Measurements from ENCODE around the gene ZFYVE28.

ZFYVE28 gene

DNA sequence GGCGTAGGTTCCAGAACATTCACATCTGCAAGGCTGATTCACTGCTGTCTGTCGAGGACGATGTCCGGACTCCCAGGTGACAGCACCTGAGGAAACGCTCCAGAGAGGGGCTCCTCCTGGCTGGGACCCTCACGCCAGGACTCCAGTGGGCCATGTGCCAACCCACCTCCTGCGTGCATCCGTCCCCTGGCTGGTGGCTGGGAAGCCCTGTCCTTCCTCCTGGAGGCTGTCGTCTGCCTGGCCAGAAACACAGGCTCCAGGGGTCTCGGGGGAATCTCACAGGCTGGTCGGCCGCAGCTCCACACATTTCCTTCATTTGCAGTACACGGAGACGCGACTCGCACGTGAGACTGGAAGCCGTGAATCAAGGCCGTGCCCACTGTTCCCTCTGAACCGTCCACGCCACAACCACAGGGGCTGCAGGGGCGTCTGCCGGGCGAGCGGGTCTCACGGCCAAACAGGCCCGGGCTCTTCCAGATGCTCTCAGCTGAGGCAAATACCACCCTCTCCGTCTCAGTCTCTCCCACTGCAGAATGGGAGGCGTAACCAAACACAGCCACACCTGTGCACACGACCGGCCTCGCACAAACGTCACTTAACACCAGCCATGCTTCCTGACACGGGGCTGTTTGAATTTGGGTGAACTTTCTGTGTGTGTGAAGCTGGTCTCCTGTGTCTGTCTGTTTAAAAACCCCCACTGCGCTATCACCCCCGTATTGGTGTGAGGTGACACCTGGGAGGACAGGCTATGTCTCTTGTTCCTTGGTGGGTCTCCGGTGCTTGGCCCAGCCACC, 117.8 kb downstream of the ZFYVE28 start:
- no peak for DNase-seq

DNA sequence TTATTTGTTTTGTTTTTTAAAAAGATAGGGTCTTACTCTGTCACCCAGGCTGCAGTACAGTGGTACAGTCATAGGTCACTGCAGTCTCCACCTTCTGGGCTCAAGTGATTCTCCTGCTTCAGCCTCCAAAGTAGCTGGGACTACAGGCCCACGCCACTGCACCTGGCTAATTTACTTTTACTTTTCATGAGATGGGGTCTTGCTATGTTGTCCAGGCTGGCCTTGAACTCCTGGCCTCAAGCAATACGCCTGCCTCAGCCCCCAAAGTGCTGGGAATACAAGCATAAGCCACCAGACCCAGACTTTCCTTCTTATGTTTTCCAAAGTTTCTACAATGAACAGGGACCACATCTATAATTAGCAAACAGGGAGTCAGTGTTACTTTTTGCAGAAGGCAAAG, 118.7 kb downstream of the ZFYVE28 start:
- no peak for DNase-seq

DNA sequence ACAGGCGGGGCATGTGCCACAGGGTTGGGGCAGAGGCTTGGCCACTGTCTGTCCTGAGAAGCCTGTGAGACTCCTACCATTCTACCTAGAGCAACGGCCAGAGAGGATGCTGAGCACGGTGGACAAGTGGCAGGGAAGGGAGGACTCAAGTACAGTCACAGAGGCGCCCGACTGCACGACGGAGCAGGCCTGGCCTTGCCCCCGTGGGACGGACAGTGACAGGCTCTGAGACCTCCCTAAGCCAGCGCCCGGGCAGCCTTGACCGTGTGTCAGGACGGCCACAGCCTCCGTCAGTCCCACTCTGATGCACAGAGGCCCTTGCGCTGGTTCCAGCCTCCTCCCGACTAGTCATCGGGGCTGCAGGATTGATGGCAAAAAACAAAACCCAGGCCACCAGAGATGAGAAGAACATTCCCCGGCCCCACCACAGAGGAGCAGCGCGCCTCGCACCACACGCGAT, 119.9 kb downstream of the ZFYVE28 start:
- no peak for DNase-seq

DNA sequence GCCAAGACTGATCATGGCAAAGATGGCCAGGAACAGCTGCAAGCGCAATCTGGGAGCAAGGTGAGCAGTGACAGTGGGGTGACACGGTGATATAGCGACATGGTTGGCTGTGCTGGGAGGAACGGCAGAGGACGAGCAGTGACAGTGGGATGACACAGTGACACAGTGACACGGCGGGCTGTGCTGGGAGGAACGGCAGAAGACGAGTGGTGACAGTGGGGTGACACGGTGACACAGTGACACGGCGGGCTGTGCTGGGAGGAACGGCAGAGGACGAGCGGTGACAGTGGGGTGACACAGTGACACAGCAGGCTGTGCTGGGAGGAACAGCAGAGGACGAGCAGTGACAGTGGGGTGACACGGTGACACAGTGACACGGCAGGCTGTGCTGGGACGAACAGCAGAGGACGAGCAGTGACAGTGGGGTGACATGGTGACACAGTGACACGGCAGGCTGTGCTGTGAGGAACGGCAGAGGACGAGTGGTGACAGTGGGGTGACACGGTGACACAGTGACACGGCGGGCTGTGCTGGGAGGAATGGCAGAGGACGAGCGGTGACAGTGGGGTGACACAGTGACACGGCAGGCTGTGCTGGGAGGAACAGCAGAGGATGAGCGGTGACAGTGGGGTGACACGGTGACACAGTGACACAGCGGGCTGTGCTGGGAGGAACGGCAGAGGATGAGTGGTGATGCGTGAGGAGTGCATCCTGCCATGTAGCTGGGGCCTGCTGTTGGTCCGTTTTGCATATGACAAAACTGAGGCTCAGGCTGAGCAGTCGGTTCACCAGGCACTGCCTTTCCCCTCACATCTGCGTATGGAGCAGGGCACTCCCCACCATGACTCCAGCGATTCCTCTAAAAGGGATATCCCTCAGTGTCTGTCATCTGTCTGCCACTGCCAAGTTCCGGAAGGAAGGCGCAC, 120.6 kb downstream of the ZFYVE28 start:
- DNase-seq = no peak

DNA sequence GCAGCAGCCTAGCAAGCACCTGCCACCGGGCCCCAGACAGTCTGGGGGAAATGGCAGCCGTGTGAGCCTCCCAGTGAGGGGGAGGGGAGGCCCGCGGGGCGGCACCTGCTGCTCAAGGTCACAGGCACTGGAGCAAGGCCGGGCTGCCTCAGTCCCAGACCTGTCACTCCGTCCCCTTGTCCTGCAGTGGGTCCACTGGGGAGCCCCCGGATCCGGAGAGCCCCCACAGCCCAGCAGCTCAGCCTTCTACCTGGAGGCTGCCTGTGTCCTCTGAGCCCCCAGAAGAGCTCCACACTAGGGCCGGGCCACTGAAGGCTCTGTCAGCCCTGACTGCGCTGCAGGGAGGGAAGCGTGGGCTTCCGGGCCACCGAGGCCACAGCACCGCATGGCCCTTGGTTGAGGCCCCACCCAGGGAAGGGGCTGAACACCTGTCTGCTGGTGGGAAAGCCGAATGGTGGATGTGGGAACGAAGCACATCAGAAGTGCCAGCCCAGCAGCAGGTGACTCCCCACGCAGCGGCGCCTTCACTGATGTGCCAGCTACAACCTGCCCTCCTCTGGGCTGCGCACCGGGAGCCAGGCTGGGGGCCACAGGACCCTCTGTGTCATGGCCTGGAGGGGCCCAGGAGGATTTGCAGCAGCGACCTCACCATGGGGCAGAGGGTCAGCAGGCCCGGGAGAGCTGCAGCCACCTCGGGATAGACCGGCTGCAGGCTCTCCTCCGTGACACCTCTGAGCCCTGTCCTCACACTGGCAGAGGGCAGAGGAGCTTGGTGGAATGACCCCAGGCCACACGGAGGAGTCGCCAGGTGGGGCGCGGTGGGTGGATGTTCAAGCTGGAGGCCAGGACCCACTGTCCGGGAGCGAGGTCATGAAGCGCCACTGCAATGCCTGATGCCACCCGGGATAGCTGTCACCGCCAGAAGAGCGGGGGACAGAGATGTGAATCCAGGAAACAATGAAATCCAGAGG, 121.5 kb downstream of the ZFYVE28 start:
- DNase-seq = peak; percentile 20

DNA sequence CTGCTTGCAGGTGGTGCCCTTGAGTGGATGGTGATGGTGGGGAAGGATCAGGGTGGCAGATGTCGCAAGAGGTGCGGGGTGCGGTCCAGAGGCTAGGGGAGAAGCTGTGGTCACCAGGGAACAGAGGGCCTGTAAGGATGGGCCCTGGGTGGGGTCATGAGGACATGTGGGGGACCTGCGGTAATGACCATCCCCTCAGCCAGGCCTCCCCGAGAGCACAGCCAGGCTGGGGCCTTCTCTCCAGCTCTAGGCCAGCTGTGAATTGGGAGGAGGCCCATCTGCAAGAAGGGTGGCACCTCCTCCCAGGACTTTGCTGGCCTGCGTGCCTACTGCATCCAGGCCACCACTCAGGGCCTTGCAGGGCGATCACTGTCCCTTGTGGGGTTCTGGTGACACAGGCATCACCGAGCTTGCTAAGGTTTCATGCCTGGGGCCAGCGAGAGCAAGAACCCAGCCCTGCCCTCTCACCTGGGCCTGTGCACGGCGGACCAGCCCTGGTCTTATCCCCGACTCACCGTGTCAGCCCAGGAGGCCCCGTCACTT, 122.5 kb downstream of the ZFYVE28 start:
- no peak for DNase-seq

DNA sequence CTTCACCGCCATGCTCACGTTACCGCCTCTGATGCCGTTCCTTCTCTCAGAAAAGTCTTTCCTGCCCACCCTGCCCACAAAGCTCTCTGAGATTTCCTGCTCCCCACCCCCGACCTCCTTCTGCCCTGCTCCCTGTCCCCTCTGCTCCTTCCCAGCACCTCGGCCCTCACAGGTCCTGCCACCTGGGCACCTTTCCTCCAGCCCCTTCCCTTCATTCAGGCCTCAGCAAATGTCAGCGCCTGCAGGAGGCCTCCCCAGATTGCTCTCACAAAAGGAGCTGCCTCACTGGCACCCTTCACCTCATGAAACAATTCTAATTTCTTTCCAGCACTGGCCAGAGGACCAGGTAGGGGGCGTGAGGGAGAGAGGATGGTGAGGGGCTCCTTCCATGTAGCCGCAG, 122.9 kb downstream of the ZFYVE28 start:
- DNase-seq = no peak

DNA sequence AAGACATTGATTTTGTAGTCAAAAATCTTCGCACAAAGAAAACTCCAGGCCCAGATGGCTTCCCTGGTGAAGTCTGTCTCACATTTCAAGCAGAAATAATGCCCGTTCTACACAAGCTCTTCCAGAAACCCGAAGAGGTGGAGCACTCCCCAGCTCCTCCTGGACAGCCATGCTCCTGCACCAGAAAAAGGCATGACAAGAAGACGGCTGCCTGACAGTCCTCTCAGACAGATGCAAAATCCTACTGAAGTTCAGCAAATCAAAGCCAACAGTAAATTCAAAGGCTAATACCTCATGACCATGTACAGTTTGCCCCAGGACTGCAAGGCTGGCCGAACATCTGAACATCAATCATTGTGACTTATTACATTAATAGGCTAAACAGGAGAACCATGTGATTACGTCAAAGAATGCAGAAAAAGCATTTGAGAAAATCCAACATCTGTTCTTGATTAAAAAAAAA, 125.8 kb downstream of the ZFYVE28 start:
- no peak for DNase-seq

DNA sequence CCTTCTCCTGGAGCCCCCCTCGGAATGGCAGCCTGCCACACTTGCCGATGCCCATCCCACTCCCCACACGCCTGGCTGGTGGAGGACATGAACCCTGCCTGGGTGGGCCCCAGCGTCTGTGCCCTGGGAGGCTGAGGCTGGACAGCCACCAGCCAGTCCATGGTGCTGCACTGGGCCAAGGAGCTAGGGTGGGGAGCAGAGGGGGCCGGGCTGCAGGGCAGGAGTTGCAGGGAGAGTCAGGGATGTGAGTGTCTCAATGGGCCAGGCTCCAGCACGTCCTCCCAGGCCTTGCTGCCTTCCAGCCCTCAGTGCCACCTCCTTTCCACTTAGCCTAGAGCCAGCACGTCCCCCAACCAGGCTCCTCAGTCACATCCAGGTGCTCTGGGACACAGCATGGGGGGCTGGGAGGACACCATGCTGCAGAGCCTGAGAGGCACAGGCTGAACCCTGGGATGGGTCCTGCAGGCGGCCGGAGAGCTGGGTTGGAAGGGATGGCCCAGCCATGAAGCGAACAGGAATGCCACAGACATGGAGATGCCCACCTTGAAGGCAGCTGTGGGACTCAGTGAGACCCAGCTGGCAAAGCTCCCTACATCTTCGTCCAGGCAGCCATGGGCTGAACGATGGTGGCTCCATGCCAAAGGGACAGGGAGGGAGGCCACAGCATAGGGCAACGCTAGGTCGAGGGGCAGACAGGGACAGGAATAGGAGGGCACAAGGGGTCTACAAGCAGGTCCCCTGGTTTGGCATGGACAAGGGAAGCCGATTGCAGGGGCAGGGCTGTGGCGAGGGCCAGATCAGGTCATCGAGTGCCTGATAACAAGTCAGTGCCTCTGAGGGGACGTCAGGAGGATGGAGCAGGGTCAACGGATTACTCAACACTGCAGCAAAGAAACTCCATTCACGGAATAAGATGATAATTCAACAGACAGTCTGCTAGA, 126.5 kb downstream of the ZFYVE28 start:
- no peak for DNase-seq

DNA sequence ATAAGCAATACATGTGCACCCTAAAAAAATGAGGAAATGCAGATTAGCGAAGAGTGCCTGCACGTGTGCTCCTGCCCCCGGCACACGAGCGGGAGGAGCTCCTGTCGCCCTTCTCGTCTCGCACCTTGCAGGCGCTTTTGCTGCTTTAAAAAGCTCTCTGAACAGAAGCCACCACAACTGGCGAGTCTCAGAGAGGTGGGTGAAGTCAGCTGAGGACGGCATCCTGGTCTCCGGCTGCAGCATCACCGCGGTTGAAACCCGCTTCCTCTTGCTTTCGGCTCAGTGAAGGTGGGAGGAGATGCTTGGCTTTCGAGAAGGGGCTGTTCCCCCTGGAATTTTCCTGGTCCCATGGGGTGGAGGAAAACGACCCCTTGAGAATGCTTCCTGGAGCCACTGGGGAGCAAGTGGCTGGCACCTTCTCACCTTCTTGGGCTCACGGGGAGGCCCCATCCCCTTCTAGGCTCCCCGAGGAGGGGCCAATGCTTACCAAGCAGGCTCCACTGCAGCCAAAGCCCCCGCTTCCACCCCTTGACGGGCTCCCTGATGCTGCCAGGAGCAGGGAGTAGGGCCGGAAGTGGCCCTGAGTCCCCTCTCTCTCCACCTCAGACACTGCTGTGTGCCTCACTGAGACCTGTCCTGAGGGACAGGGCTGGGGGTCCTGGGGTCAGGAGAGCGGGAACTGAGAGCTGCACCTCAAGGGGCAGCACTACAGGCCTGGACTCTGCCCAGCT, 127.3 kb downstream of the ZFYVE28 start:
- peak; percentile 72 for DNase-seq

DNA sequence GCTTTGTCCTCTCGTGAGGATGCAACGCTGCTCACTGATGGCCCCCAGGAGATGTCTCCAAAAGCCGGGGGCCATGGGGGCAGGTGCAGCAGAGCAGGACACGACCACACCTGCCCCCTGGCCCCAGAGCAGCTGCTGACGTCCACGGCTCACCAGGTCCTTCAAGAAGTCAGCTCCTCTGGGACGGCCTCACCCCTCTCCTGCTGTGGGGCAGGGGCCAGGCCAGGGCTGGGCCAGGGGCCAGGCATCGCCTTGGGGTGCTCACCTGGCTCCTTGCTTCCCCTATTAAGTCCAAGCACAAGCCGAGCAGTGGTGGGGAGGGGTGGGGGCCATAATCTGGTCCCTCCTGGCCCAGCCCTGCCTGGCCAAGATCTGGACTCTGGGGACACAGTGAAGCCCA, 128.0 kb downstream of the ZFYVE28 start:
- DNase-seq = no peak

DNA sequence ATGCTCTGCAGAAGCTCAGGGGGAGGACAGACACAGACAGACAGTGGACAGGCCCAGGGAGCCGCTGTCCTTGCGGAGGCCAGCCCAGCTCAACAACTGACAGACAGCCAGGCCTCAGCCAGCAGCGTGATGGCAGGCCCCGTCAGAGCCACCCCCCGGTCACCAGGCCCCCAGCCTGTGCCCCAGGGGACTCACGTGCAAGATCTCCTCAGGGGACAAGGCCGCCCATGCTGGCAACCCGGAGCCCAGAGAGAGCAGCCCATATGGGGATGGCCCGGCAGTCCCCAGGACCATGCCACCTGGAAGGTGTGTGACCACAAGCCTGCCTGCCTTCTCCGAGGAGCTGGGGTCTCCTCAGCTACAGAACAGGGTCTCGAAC, 128.5 kb downstream of the ZFYVE28 start:
- peak; percentile 12 for DNase-seq

DNA sequence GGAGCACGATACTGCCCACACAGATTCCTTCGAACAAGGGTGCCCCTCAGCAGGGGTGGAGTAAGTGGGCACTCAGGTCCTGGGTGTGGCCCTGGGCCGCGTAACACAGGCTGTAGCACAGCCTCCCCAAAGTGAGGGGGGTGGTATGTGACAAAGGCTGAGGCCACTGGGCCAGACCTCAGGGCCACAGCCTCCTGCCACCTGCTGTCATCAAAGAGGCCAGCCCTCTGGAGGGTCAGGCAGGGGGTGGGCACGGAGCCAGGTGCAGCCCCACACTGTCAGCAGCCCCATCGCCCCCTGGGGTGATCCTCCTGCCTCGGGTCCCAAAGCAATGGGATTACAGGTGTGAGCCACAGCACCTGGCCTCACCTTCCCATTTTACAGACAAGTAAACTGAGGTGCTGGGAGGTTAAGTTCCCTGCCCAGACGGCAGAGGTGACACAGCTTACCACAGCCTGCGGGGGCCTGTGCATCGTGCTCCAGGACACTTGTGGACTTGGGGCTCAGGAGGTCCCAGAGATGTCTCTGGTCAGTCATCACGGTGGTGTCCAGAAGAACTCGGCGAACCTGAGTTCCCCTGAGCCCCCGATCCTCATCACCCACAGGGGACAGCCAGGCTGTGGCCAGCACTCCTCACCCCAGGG, 129.0 kb downstream of the ZFYVE28 start:
- peak; percentile 7 for DNase-seq

DNA sequence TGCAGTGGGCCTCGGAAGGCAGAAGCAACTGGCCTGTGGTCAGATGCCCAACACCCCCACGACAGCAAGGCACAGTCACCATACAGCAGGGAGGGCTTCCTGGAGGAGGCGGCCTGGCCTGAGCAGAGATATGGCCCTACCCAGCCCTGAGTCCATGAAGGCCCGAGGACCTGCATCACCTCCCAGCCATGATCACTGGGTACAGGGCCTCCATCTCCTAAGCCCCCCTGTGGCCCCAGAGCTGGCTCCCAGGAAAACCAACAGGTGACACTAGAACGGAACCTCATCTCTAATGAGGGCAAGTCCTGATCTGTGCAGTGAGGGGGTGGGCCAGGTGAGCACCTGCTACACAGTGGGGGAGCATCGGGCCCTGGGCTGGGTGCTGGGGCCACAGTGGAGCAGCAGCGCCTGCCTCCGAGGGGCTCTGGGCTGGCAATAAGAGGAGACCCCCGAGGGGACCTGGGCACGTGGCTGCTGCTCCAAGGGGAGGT, 130.3 kb downstream of the ZFYVE28 start:
- peak; percentile 14 for DNase-seq

DNA sequence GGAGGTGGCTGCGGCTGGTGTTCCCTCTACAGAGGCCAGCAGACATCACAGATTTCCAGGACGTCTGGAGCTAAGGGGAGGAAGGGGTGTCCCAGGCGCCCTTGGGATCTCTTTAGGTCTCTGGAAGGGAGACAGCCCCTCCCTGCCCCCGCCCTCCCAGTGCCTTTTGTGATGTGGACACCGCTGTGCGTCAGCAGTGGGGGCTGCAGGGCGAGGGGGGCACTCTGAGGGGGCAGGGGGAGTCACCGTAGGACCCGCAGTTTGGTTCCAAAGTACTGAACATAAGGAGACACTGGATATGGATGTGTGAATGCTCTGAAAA, 130.9 kb downstream of the ZFYVE28 start:
- no peak for DNase-seq

DNA sequence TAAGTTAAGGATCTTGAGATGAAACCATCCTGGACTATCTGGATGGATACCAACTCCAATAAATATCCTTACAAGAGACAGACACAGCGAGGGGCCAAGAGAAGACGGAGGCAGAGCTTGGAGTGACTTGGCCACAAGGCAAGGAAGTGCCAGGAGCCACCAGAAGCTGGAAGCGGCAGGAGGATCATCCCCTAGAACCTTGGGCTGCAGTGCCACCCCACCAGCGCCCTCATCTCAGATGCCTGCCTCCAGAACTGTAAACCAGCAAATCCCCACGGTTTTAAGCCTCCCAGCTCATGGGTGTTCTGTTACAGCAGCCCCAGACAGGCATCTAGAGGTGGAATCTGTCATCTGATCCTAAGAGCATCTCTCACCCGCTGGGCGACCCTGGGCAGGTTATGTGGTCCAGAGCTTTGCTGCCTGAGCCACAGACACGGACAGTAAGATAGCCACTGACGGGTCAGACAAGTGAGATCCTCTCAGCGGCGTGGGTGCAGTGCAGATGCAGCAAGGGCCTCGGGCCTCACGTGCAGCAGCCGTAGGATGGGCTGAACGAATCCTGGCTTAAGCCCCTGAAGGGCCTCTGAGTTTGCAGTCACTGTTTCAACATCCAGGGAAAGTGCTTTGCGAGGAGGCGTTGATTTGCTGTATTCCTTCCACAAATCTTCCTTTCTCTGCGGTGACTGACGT, 131.4 kb downstream of the ZFYVE28 start:
- DNase-seq = peak; percentile 7

DNA sequence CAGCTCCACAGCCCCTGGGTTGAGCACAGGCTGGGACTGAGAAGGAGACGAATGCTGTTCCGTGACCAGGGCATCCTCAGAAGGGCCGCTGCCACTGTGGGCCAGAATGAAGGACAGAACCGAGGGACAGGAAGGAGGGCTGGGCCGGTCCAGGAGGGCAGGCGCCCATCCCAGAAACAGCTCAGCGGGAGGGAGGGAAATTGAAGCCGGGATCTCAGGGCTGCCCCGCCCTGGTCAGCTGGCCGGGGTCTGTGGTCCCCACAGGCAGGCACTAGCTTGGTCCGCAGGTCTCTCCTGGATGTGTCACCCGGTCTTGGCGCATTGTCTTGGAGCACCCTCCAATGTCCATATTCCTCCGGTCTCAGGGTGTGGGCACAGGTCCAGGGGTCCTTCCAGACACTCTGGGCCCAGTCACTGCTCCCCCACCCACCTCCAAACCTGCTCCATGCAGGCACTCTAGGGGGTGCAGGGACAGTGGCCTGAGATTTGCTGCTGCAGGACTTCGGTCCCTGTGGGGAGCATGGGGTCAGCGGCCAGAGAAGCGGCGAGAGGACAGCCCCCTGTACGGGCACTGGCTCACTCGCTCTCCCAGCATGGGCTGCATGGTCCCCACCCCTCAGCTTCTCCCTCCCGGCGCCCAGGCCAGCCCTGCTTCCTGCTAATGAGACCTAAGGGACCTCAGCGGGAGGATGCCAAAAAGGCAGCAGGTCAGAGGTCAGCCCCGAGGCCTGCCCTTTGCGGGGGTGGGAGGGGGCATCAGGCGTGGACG, 132.6 kb downstream of the ZFYVE28 start:
- DNase-seq = peak; percentile 15

DNA sequence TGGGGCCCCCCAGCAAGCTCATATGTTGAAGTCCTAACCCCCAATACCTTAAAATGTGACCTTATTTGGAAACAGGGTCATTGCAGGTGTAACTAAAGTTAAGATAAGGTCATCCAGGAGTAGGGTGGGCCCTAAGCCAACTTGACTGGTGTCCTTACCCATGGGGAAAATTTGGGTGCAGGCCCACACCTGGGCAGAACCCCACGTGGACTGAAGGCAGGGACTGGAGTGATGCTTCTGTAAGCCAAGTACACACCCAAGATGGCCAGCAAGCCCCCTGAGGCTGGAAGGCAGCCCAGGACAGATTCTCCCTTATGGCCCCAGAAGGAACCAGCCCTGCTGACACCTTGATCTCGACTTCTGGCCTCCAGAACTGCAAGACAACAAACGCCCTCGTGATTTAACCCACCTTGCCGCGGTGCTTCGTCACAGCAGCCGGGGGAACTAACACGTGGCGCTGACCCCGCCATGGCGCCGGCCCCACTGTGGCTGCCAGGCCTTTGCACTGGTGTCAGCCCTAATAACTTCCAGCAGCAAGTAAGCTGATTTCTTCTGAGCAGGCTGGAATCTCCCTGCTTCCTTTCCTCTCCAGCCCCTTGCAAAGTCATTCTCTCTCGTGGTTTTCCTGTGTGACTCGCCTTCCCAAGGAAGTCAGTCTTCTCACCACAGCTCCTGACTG, 133.4 kb downstream of the ZFYVE28 start:
- peak; percentile 16 for DNase-seq

Data from activated CD8-positive, alpha-beta memory T cell treated with anti-CD3 and anti-CD28 coated beads, Interleukin-2, amount 50 U/mL, for 4 hours (primary cell).